ENCODE results near the gene EYA3. TPM values are rescaled to one million over a fixed set of nuclear protein-coding genes. Genes with fewer than 3 reads are reported as not detected.

The EYA3 gene
- total RNA-seq, 3 donors from 2014 or later (not counting 1 experiment from before 2014, with no cell fraction given), result 17.7 to 25.2 (median 19.1) TPM

GRCh38 chr1:28046716-28047115 lies 41.7 kb downstream of the EYA3 start:
- Histone ChIP-seq H3K4me3 (ENCODE audit: low read length) (no peak overlapping the region), H3K36me3 (ENCODE audit: control insufficient read depth, insufficient read depth, low read length) (peaks cover 27% of the 10 kb centered on the region), H3K4me1 (ENCODE audit: control insufficient read depth, insufficient read depth, low read length) (no peaks in the 10 kb centered on the region), H3K27me3 (ENCODE audit: control insufficient read depth, insufficient read depth, low read length) (no peaks in the 10 kb centered on the region), H3K9me3 (ENCODE audit: control insufficient read depth, insufficient read depth, low read length) (no peaks in the 10 kb centered on the region), H3K27ac (ENCODE audit: low read length) (no peak overlapping the region)
- Mint-ChIP-seq H3K36me3 (no peaks in the 10 kb centered on the region), H3K4me1 (peaks cover 0 to 6% of the 10 kb centered on the region in 2 donors), H3K27me3 (ENCODE audit: low read depth in 2 of 2) (no peaks in the 10 kb centered on the region), H3K4me3 (no peak overlapping the region), H3K27ac (peak overlapping the region in 1 of 2 donors; percentile 6), H3K9me3 (no peaks in the 10 kb centered on the region)
- intact Hi-C loops (cut with micrococcal nuclease), result no loop called here
- TF ChIP-seq CTCF (IDR thresholded peaks at IDR 0.05), result no peak
- 95% methylated on average over 4 of the region's 4 CpGs for WGBS (ENCODE audit: insufficient coverage)
- no peak for ATAC-seq
- no peak for DNase-seq

DNA sequence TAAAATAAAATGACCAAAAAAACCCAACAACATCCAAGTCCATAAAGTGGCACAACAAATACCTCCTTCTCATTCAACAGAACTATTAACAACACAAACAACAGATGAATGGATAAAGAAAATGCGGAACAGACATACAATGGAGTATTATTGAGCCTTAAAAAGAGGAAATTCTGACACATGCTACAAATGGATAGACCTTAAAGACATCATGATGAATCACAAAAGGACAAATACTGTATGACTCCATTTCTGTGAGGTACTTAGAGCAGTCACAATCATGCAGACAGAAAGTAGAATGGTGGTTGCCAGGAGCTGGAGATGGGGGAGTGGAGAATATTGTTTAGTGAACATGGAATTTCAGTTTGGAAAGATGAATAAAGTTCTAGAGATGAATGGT lies 42.6 kb downstream of the EYA3 start:
- ATAC-seq (no peak), DNase-seq (no peak)
- TF ChIP-seq CTCF (IDR thresholded peaks at IDR 0.05), result no peak
- no peak overlapping the region for H3K27ac ChIP-seq (ENCODE audit: low read length)
- Mint-ChIP-seq H3K4me3 (no peak overlapping the region), H3K27ac (no peak overlapping the region), H3K4me1 (peaks cover 0 to 6% of the 10 kb centered on the region in 2 donors), H3K36me3 (peaks cover under 1% of the 10 kb centered on the region), H3K27me3 (ENCODE audit: low read depth in 2 of 2) (no peaks in the 10 kb centered on the region), H3K9me3 (no peaks in the 10 kb centered on the region)
- H3K4me1 ChIP-seq (ENCODE audit: control insufficient read depth, insufficient read depth, low read length), result no peaks in the 10 kb centered on the region
- intact Hi-C loops (cut with micrococcal nuclease), result no loop called here
- no peaks in the 10 kb centered on the region for H3K27me3 ChIP-seq (ENCODE audit: control insufficient read depth, insufficient read depth, low read length)
- H3K4me3 ChIP-seq (ENCODE audit: low read length), result no peak overlapping the region
- no peaks in the 10 kb centered on the region for H3K9me3 ChIP-seq (ENCODE audit: control insufficient read depth, insufficient read depth, low read length)
- 100% methylated on average over 1 of the region's 1 CpG for WGBS (ENCODE audit: insufficient coverage)
- H3K36me3 ChIP-seq (ENCODE audit: control insufficient read depth, insufficient read depth, low read length), result peaks cover 26% of the 10 kb centered on the region

DNA sequence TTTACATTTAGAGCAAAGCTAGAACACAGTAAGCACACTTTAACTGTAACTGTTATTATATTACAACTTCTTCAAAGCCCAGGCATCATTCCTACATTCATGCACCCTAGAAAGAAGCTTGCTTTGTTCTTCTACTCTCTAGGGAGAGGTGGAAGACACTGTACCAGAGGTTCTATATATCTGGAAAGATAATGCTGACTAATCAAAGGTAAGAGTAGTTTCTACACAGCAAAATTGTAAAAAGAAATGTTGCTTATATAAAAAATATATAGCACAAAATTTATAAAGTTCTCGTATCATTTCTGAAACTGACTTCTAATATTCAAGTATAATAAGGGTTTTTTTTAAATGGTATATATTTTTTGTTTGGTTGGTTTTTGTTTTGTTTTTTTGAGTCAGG lies 44.0 kb downstream of the EYA3 start:
- H3K4me3 Mint-ChIP-seq, result no peak overlapping the region
- no CpG with 5 or more reads among the region's 1 CpG for WGBS (ENCODE audit: insufficient coverage)
- H3K27me3 Mint-ChIP-seq (ENCODE audit: low read depth in 2 of 2), result no peaks in the 10 kb centered on the region
- peaks cover 12% of the 10 kb centered on the region for H3K36me3 Mint-ChIP-seq
- no peak for ATAC-seq
- no peaks in the 10 kb centered on the region for H3K9me3 Mint-ChIP-seq
- no peak for TF ChIP-seq CTCF (IDR thresholded peaks at IDR 0.05)
- DNase-seq, result no peak
- peaks cover 27% of the 10 kb centered on the region for H3K36me3 ChIP-seq (ENCODE audit: control insufficient read depth, insufficient read depth, low read length)
- H3K4me3 ChIP-seq (ENCODE audit: low read length), result no peak overlapping the region
- H3K4me1 Mint-ChIP-seq, result peaks cover 0 to 6% of the 10 kb centered on the region in 2 donors
- intact Hi-C loops (cut with micrococcal nuclease), result no loop called here
- no peak overlapping the region for H3K27ac ChIP-seq (ENCODE audit: low read length)
- no peaks in the 10 kb centered on the region for H3K4me1 ChIP-seq (ENCODE audit: control insufficient read depth, insufficient read depth, low read length)
- H3K27ac Mint-ChIP-seq, result no peak overlapping the region
- no peaks in the 10 kb centered on the region for H3K9me3 ChIP-seq (ENCODE audit: control insufficient read depth, insufficient read depth, low read length)
- no peaks in the 10 kb centered on the region for H3K27me3 ChIP-seq (ENCODE audit: control insufficient read depth, insufficient read depth, low read length)

DNA sequence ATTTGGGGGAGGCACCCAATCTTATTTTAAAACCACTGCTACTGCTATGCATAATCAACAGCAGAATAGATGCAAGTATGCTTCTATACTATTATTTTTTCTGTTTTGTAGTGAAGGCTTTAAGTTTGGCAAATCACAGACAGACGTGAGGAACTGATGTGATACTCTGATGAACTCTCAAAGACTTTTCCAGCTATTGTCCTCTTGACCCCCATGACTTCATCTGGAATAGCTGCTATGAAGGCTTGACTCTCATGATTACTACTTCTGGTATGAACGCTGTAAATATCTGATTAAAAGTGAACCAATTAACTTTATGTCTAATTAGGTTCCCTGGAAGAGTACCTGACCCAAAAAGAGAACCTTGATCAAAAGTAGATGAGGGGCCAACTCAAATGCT lies 49.1 kb downstream of the EYA3 start:
- TF ChIP-seq CTCF (IDR thresholded peaks at IDR 0.05), result no peak
- DNase-seq, result no peak
- H3K36me3 ChIP-seq (ENCODE audit: control insufficient read depth, insufficient read depth, low read length), result peaks cover 39% of the 10 kb centered on the region
- no peak overlapping the region for H3K27ac ChIP-seq (ENCODE audit: low read length)
- Mint-ChIP-seq H3K36me3 (peaks cover 12% of the 10 kb centered on the region), H3K27me3 (ENCODE audit: low read depth in 2 of 2) (no peaks in the 10 kb centered on the region), H3K4me3 (no peak overlapping the region), H3K9me3 (no peaks in the 10 kb centered on the region), H3K27ac (no peak overlapping the region), H3K4me1 (no peaks in the 10 kb centered on the region)
- H3K4me1 ChIP-seq (ENCODE audit: control insufficient read depth, insufficient read depth, low read length), result no peaks in the 10 kb centered on the region
- H3K27me3 ChIP-seq (ENCODE audit: control insufficient read depth, insufficient read depth, low read length), result no peaks in the 10 kb centered on the region
- no peak for ATAC-seq
- no peak overlapping the region for H3K4me3 ChIP-seq (ENCODE audit: low read length)
- intact Hi-C loops (cut with micrococcal nuclease), result no loop called here
- H3K9me3 ChIP-seq (ENCODE audit: control insufficient read depth, insufficient read depth, low read length), result no peaks in the 10 kb centered on the region
- WGBS (ENCODE audit: insufficient coverage), result 92% methylated on average over 2 of the region's 2 CpGs

All from natural killer cell (primary cell).